Measurements from ENCODE around the gene ZNF625.
"Not testable (repeated sequence)": the region's sequence is repeated elsewhere in the genome, so short reads cannot be mapped to it uniquely, and the experiment has no call there.

ZNF625 gene

DNA sequence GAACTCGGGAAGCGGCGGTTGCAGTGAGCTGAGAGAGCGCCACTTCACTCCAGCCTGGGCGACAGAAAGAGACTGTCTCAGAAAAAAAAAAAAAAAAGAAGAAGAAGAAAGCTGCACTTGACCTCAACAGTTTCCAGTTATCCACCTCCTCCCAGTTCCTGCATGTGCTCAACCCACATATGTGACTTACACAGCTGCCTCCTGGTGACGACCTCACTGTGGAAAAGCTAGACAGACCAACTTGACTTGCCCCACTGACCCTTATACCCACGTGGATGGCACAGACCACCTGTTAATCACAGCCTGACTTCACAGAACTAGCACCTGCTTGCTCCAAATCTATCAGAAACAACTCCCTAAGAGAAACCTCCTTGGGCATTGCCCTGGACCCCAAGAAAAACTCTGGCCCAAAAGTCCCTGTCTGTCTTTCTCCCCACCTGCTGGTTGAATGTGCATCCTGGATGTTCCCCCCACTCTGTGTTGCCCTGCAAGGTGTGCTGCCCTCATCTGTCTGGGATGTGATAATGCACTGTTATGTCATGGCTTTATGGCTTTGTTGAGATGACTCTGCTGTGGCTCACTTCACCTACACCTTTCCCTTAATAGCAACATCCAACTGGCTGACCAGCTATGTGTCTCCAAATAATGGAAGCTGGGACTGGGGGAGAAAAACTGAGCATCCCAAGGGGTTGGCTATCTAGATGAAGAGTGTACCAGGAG, 19.2 kb downstream of the ZNF625 start:
- peak in 1 of 2 experiments; percentile 11 for DNase-seq

DNA sequence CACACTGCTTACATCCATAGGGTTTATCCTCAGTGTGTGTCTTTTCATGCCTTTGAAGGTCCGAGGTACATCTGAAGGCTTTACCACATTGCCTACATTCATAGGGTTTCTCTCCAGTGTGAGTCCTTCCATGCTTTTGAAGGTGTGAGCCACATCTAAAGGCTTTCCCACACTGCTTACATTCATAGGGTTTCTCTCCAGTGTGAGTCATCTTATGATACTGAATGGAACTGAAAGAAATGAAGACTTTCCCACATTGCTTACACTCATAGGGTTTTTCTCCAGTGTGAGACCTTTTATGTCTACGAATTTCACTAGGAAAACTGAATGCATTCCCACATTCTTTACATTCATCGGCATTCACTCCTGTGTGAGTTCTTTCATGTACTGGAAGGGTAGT, 23.5 kb downstream of the ZNF625 start:
- DNase-seq, result no peak

GRCh38 chr19:12126707-12127106, 29.8 kb downstream of the ZNF625 start:
- DNase-seq, result no peak

DNA sequence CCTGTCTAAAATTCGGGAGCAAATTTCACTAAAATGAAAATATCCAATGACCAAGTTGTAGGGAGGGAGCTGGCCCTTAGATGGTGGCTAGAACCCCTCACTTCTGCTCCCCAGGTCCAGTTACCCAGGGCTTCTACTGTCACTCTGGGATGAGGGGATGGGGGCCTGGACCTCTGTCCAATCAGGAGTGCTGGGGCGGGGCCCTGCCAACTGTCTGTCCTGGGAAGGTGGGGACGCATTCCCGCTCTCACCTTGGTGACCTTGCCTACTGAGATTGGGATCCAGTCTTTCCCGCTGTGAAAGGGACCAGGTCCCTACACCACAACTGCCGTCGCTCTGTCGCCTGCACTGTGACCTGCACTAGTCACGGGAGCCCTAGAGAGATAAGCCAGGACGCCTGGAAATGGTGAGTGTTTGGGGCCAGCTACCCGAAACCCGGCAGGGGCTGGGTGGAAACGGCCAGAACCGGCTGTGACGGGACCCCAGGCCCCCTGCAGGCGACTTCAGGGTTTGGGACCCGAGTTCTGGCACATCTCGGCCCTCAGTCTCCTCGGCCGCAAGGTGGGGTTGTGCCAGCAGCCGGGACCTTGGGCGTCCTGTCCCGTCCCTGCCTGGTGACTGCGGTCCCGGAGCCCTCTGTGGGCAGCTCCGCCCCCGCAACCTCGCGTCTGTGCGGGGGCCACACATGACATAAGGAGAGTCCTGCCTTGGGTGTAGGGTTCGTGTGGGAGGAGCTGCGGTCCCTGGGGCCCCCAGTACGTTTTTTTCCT, 39.1 kb downstream of the ZNF625 start:
- no peak for DNase-seq

- DNase-seq, result no peak
Observed at GRCh38 chr19:12113121-12113520, 43.4 kb downstream of the ZNF625 start.

GRCh38 chr19:12112701-12113100, 43.8 kb downstream of the ZNF625 start:
- DNase-seq, result no peak

DNA sequence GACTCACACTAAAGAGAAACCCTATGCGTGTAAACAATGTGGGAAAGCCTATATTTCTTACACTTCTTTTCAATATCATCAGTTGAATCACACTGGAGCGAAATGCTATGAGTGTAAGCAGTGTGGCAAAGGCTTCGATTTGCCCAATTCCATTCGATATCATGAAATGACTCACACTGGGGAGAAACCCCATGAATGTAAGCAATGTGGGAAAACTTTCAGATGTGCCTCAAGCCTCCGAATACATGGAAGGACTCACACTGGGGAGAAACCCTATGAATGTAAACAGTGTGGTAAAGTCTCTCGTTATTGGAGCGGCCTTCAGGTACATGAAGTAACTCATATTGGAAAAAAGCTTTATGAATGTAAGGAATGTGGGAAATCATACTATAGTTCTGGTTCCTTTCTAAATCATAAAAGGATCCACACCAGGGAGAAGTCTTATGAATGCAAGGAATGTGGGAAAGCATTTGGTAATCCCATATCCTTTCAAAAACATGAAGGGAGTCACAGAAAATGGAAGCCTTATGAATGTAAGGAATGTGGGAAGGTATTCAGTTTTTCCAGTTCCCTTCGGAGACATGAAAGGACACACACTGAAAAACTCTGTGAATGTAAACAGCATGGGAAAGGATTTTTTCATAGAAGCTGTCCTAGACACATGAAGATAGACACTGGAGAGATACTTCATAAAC, 44.4 kb downstream of the ZNF625 start:
- no peak for DNase-seq

GRCh38 chr19:12111176-12111575, 45.4 kb downstream of the ZNF625 start:
- DNase-seq, result no peak

GRCh38 chr19:12103909-12104308, 52.6 kb downstream of the ZNF625 start:
- not testable (repeated sequence) for DNase-seq

GRCh38 chr19:12098040-12098439, 58.5 kb downstream of the ZNF625 start:
- DNase-seq, result no peak

- no peak for DNase-seq
Observed at GRCh38 chr19:12095111-12095790, 61.3 kb downstream of the ZNF625 start.
